Measurements from ENCODE around the gene ACADVL.
A peak's percentile ranks its signal among the peaks of the same experiment; 100 is the strongest.

Gene ACADVL

DNA sequence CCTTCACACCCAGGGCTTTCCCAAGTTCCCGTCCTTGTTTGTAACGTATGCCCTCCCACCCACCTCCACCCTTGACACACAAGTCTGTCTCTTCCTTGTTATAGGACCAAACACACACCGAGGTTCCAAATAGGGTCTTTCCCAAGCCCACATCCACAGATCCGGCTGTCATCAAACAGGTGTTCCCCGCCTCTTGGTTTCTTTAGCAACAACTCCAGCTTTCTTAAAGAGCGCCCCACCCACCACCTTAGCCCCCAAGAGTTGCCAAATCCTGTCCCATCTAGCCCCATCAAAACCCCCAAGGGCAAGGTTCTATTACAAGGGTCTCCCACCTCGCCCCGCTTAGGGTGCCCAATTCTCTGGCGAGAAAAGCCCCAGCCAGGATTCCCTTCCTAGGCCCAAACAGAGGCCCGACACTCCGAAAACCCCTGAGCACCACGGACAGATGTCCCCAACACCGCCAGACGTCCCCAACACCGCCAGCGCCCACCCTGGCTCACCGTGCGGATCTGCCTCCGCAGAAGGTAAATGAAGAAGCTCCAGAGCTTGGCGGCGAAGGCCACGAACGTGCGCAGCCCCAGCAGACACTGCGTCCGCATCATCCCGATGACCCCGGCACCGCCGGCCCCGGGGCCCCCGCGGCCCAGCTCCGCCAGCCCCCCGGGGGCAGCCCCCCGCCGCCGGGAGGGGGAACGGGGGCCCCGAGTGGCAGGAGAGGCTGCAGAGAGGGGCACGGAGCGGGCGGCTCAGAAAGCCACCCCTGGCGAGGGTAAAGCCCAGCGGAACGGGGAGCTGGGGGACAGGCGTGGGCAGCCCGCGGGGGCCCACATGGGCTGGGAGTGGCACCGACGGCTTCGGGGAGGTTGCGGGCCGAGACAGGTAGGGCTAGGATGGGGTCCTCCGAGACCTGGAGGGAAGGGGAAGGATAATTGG is 31.2 kb downstream of the ACADVL start:
- Histone ChIP-seq H4K20me1 (ENCODE audit: insufficient read depth) (no peaks in the 10 kb centered on the region), H3K9ac (peak overlapping the region; percentile 70; the same call in 1 of the 2 replicates), H3K36me3 (ENCODE audit: insufficient read depth) (no peaks in the 10 kb centered on the region), H2AFZ (ENCODE audit: low read depth) (no peak overlapping the region), H3K27ac (peak overlapping the region; percentile 47), H3K4me1 (ENCODE audit: low read depth, poor library complexity, severe bottlenecking) (no peaks in the 10 kb centered on the region), H3K4me3 (IDR thresholded peaks at IDR 0.05; ENCODE audit: insufficient read depth, low read depth, low read length) (no peak overlapping the region), H3K4me2 (no peak overlapping the region), H3K79me2 (ENCODE audit: insufficient read depth, low read depth) (no peaks in the 10 kb centered on the region), H3K27me3 (ENCODE audit: insufficient read depth, low read depth) (no peaks in the 10 kb centered on the region)
- TF ChIP-seq, protein P1, sequence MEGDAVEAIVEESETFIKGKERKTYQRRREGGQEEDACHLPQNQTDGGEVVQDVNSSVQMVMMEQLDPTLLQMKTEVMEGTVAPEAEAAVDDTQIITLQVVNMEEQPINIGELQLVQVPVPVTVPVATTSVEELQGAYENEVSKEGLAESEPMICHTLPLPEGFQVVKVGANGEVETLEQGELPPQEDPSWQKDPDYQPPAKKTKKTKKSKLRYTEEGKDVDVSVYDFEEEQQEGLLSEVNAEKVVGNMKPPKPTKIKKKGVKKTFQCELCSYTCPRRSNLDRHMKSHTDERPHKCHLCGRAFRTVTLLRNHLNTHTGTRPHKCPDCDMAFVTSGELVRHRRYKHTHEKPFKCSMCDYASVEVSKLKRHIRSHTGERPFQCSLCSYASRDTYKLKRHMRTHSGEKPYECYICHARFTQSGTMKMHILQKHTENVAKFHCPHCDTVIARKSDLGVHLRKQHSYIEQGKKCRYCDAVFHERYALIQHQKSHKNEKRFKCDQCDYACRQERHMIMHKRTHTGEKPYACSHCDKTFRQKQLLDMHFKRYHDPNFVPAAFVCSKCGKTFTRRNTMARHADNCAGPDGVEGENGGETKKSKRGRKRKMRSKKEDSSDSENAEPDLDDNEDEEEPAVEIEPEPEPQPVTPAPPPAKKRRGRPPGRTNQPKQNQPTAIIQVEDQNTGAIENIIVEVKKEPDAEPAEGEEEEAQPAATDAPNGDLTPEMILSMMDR (conservative IDR thresholded peaks at IDR 0.05; ENCODE audit: low read depth, low read length), result no peak

DNA sequence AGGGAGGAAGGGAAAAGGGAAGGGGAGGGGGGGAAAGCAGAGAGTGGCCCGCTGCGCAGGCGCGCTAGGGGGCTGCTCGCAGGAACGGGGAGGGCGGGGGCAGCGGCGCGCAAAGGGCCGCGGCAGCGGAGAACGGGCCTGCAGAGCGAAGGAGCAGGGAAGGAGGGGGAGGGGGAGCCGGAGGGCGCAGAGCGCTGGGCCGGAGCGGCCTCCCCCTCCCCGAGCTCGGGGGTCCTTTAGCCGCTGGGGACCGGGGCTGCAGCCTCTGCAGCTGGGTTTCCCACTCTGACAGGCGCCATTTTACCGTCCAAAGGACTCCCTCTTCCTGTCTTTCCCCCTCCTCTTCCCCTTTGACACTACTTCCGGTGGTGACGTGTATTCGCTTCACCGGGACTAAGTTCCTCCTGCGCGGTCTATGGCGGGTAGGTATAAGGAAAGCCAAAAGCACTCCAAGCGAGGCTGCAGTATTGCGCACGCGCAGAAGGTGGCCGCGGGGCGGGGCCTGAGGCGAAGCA is 32.0 kb downstream of the ACADVL start, which contains the start of gene CTDNEP1:
TSS of gene CTDNEP1 (minus strand) at position 74 of the 515 bp plus-strand sequence. CDS start 438 bp downstream, outside the sequence.
- H3K36me3 ChIP-seq (ENCODE audit: insufficient read depth), result no peaks in the 10 kb centered on the region
- H3K4me3 ChIP-seq (IDR thresholded peaks at IDR 0.05; ENCODE audit: insufficient read depth, low read depth, low read length), result no peak within 1 kb of the TSS
- H3K27me3 ChIP-seq (ENCODE audit: insufficient read depth, low read depth), result no peaks in the 10 kb centered on the region
- H3K27ac ChIP-seq, result peak within 1 kb of the TSS; percentile 73
- no peaks in the 10 kb centered on the region for H4K20me1 ChIP-seq (ENCODE audit: insufficient read depth)
- no peaks in the 10 kb centered on the region for H3K79me2 ChIP-seq (ENCODE audit: insufficient read depth, low read depth)
- no peak within 1 kb of the TSS; the same call in 1 of the 2 replicates for H3K4me2 ChIP-seq
- TF ChIP-seq, protein P1 (conservative IDR thresholded peaks at IDR 0.05; ENCODE audit: low read depth, low read length), result no peak
- peak within 1 kb of the TSS; percentile 38; the same call in 1 of the 2 replicates for H2AFZ ChIP-seq (ENCODE audit: low read depth)
- H3K4me1 ChIP-seq (ENCODE audit: low read depth, poor library complexity, severe bottlenecking), result no peaks in the 10 kb centered on the region
- H3K9ac ChIP-seq, result peak within 1 kb of the TSS; percentile 70

DNA sequence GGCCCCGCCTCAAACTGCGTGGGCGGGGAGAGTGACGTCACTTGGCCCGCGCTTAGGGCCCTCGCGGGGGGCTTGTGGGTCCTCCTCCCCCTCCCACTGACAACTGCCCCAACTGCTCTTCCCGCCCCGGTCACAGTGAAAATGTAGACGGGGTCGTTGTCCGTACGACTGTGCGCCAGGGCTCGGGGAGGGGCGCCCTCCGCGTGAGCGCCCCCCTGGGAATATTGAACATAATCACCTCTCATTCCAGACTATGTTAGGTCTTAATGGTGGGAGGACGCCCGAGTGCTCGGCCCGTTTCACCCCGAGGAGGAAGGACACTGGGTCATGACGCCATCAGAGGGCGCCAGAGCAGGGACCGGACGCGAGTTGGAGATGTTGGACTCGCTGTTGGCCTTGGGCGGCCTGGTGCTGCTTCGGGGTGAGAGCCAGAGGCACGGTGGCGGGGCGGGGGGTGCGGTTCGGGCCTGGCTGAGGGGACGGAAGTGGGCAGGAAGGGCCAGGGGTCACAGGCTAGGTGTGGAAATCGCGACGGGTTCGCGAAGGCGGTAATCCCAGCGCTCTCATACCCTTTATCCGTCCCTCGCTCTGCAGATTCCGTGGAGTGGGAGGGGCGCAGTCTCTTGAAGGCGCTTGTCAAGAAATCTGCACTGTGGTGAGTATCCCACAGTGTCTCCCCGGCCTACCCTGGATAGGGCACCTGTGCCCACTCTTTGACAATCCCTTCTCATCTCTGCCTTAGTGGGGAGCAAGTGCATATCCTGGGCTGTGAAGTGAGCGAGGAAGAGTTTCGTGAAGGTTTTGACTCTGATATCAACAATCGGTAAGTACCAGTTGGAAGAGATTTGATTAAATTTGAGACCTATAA is 32.7 kb downstream of the ACADVL start, which contains the start of gene ELP5:
TSS of gene ELP5 (plus strand) at position 40 of the 868 bp plus-strand sequence. CDS start at position 376, 336 bp downstream.
- Histone ChIP-seq H3K27me3 (ENCODE audit: insufficient read depth, low read depth) (no peaks in the 10 kb centered on the region), H3K36me3 (ENCODE audit: insufficient read depth) (no peaks in the 10 kb centered on the region), H3K4me1 (ENCODE audit: low read depth, poor library complexity, severe bottlenecking) (no peaks in the 10 kb centered on the region), H2AFZ (ENCODE audit: low read depth) (peak within 1 kb of the TSS; percentile 38; the same call in 1 of the 2 replicates), H3K79me2 (ENCODE audit: insufficient read depth, low read depth) (no peaks in the 10 kb centered on the region), H4K20me1 (ENCODE audit: insufficient read depth) (no peaks in the 10 kb centered on the region), H3K9ac (peak within 1 kb of the TSS; percentile 70), H3K4me3 (IDR thresholded peaks at IDR 0.05; ENCODE audit: insufficient read depth, low read depth, low read length) (no peak within 1 kb of the TSS), H3K27ac (peak within 1 kb of the TSS; percentile 73), H3K4me2 (peak within 1 kb of the TSS; percentile 39; the same call in 1 of the 2 replicates)
- TF ChIP-seq, protein P1 (conservative IDR thresholded peaks at IDR 0.05; ENCODE audit: low read depth, low read length), result no peak

DNA sequence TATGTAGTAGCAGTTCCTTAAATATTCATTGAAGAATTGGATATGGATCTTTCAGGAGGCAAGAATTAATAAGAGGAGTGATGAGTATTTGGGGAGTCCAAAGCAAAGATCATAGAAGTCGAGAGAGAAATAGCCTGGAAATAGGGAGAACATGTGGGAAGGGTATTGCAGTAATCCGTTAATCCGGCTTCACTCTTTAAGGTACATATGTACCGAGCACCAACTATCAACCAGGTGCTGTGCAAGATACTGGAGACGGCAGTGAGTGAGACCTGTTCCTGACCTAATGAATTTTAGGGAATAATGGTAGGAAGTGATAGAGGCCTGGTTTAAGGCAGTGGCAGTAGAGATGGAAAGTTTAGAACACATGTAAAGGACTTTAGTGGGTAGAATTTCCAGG is 33.3 kb downstream of the ACADVL start:
- H3K36me3 ChIP-seq (ENCODE audit: insufficient read depth), result no peaks in the 10 kb centered on the region
- H3K4me3 ChIP-seq (IDR thresholded peaks at IDR 0.05; ENCODE audit: insufficient read depth, low read depth, low read length), result no peak overlapping the region
- no peak overlapping the region for H3K9ac ChIP-seq
- no peaks in the 10 kb centered on the region for H3K4me1 ChIP-seq (ENCODE audit: low read depth, poor library complexity, severe bottlenecking)
- no peaks in the 10 kb centered on the region for H3K27me3 ChIP-seq (ENCODE audit: insufficient read depth, low read depth)
- no peaks in the 10 kb centered on the region for H3K79me2 ChIP-seq (ENCODE audit: insufficient read depth, low read depth)
- no peak overlapping the region; the same call in 1 of the 2 replicates for H3K27ac ChIP-seq
- TF ChIP-seq, protein P1 (conservative IDR thresholded peaks at IDR 0.05; ENCODE audit: low read depth, low read length), result no peak
- no peaks in the 10 kb centered on the region for H4K20me1 ChIP-seq (ENCODE audit: insufficient read depth)
- no peak overlapping the region for H2AFZ ChIP-seq (ENCODE audit: low read depth)
- H3K4me2 ChIP-seq, result peak overlapping the region; percentile 39; the same call in 1 of the 2 replicates
